Omental fat pad (tissue), 4 donors: ENCODE measurements around the gene NTN3. TPM values are rescaled to one million over a fixed set of nuclear protein-coding genes. Genes with fewer than 3 reads are reported as not detected.

Experiments used
- ATAC-seq: fragments of 150-250 bp; one replicate; pipeline ENCODE4 v1.9.1; 2016; ENCODE audit warnings: mild to moderate bottlenecking, moderate library complexity; ENCODE audit not compliant: low FRiP score
- DNase-seq: peaks from one replicate; pipeline ENCODE4 v3.0.0-alpha.2; 2019; ENCODE audit warnings: low spot score
- total RNA-seq, 4 donors: library from RNA; depleted of rRNA; stranded (reverse); fragments of >200 nt; gene quantifications; one replicate each; pipeline ENCODE4 v1.1.0, GENCODE V29; 2016
- TF ChIP-seq, protein P1 (sequence below), 3 donors: fragments of 450-650 bp; IDR thresholded peaks; one replicate each; pipeline ENCODE4 v1.5.1; 2016 to 2017; ENCODE audit warnings: antibody characterized with exemption in 3 of 3, mild to moderate bottlenecking in 3 of 3, moderate library complexity in 2 of 3

The NTN3 gene
- total RNA-seq, 4 donors from 2014 or later, result 0.28 to 0.44 TPM; not detected in 2

DNA sequence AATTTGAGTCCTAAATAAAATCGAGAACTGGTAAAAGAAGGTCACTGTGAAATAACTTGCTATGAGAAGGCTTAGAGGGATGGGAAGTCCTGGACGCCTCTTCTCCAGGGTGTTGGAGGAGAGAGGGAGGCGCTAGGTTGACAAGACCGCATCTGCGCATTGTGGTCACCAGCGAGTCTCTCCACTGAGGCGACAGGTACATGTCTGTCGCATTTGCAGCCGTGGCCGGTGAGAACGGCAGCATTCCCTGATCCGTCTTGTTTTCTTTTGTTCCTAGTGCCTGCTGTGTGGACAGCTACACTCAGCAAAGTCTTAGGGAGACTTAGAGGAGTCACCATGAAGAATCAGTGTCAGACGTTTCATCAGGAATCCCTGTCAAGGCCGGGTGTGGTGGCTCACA, 34.6 kb downstream of the NTN3 start:
- TF ChIP-seq, protein P1, sequence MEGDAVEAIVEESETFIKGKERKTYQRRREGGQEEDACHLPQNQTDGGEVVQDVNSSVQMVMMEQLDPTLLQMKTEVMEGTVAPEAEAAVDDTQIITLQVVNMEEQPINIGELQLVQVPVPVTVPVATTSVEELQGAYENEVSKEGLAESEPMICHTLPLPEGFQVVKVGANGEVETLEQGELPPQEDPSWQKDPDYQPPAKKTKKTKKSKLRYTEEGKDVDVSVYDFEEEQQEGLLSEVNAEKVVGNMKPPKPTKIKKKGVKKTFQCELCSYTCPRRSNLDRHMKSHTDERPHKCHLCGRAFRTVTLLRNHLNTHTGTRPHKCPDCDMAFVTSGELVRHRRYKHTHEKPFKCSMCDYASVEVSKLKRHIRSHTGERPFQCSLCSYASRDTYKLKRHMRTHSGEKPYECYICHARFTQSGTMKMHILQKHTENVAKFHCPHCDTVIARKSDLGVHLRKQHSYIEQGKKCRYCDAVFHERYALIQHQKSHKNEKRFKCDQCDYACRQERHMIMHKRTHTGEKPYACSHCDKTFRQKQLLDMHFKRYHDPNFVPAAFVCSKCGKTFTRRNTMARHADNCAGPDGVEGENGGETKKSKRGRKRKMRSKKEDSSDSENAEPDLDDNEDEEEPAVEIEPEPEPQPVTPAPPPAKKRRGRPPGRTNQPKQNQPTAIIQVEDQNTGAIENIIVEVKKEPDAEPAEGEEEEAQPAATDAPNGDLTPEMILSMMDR (IDR thresholded peaks at IDR 0.05), result no peak
- DNase-seq (no peak), ATAC-seq (no peak)

DNA sequence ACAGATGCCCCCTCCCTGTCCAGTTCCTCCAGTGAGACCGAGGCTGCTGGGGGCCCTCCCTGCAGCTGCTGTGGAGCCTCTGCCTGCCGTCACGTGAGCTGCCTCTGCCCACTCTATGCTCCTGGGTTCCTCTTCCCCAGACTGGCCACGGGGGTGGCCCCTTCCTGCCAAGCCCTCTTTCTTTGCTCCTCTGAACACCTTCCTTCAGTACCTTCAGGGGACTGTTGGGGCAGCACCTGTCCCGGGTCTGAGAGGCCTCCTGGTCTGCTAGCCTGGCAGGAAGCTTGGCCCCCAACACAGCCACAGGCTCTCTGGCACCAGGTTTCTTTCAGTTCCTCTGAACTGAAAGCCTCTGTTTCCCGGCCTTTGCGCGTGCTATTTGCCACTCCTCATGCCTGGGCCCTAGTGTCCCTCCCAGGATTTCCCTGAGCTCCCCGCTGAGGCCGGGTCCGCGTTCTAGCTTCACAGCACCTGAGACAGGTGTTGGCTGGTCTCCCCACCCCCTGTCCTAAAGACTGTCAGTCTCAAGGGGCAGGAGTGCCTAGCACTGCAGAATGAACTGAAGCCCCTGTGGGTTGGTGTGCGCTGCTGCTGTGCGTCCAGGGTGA, 36.1 kb downstream of the NTN3 start:
- DNase-seq (no peak), ATAC-seq (no peak)
- TF ChIP-seq, protein P1 (IDR thresholded peaks at IDR 0.05), result no peak

DNA sequence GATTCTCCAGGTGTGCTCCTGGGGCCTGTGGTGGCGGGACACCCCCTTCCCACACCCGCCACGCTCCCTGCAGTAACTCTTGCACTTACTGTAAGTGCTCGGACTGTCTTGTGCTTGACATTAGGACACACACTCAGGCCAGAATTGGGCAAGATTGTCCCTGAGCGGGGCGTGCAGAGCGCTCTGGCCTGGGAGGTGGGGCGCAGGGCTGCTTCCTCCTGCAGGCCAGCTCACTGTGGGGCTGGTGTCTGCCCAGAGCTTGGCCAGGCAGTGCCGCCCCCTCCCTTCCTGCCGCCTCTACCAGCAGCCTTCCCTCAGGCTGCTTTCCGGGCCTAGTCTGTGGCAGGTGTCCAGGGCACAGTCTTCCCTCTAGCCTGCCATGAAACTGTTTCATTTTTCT, 36.6 kb downstream of the NTN3 start:
- TF ChIP-seq, protein P1 (IDR thresholded peaks at IDR 0.05), result no peak
- no peak for ATAC-seq
- no peak for DNase-seq

DNA sequence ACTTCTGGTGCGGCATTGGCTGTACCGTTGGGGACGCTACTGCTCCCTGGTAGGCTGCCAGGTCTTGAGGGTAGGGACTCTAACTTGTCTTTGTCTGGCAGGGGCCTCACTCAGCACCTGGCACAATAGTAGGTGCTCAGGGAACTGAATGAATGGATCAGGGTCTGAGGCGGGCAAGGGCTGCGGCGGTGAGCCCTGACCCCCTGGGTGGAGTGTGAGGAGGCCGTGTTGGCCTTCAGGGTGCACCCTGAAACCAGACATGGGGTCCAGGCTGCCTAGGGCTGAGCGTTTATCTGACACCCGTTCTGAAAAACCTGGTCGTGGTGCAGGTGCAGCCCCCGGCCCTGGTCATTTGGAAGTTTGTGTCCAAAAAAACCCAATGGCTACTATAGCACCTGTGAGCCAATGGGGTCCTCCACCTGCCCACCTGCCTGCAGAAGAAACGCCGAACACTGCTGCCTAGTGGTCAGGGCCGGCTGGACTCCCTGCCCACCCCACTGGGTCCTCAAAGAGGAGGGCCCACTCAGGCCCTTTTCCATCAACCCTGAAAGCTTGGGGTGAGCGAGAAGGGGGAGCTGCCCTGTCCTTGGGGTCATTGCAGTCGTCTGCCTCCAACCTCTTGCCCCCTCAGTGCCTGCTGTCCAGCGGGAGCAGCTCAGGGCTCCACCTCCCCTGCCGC, 37.8 kb downstream of the NTN3 start:
- ATAC-seq (no peak), DNase-seq (no peak)
- TF ChIP-seq, protein P1 (IDR thresholded peaks at IDR 0.05), result no peak

DNA sequence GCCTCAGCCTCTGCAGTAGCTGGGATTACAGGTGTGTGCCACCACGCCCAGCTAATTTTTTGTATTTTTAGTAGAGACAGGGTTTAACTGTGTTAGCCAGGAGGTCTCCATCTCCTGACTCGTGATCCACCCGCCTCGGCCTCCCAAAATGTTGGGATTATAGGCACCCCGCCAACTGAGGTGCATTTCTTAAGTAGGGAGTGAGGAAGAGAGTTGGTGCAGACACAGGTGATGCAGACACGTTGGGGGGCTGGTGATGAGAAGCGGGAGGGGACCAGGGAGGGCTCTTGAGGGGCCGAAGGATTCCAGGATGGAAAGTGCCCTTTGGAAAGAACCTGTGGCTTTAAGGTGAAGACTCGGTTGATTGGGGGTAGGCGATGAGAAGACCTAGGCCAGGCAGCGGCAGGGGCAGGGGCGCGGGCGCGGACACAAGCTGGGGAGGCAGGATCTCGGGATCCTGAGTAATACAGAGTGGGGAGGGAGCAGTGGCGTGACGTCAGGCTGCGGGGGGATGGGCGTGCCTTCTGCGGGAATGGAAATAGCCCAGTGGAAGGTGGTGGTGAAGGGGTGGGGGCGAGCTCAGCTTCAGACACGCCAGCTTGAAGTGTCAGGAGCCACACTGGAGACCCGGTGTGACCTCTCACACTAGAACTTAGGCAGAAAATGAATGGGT, 40.2 kb downstream of the NTN3 start:
- DNase-seq (peak; percentile 92), ATAC-seq (peak; percentile 44)
- TF ChIP-seq, protein P1 (IDR thresholded peaks at IDR 0.05), result no peak

DNA sequence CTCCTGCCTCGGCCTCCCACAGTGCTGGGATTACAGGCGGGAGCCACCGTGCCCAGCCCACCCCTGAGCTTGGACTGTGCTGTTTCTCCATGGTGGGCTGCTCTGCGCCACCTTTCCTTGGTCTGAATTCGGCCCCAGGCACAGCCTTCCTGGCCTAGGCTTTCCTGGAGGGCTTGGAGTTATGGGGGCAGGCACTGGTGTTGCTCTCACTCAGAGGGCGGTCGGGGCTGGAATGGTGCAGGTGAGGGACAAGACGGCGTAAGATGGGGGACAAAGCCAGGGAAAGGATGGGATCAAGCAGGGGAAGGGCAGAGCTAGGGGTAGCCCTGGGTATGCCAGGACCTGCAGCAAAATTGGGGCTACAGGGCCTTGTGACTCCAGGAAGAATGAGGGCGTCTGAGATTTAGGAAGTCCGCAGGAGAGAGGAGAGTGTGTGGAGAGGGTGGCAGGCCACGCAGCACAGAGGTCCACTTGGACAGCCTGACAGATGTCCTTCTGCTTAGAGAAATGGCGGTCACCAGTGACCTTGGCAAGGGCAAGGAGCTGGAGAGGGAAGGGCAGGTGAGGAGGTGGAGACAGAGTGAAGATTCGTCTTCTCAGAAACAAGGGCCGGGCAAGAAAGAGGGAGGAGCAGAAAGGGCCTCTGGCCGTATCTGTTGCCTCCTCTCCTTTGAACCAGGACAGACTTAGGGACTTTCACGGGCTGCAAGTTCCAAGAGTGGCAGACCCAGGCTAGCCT, 41.1 kb downstream of the NTN3 start:
- TF ChIP-seq, protein P1 (IDR thresholded peaks at IDR 0.05), result no peak
- DNase-seq, result no peak
- ATAC-seq, result no peak
